K562 (cell line): Measurements from ENCODE around the gene JADE2. TPM values are rescaled to one million over a fixed set of nuclear protein-coding genes. Genes with fewer than 3 reads are reported as not detected.

Experiments used
- ARID1B ChIP-seq: fragments of 450-650 bp; IDR thresholded peaks from 2 replicates; pipeline ENCODE4 v1.6.1; 2016; ENCODE audit warnings: antibody characterized with exemption, mild to moderate bottlenecking, inconsistent platforms
- ATF7 ChIP-seq: fragments of 450-650 bp; IDR thresholded peaks from 2 replicates; pipeline ENCODE4 v1.7.1; 2014; ENCODE audit warnings: mild to moderate bottlenecking, moderate library complexity
- CBFA2T3 ChIP-seq: fragments of 450-650 bp; IDR thresholded peaks from 2 replicates; pipeline ENCODE4 v1.6.1; 2017
- HDAC2 ChIP-seq: fragments of 450-650 bp; IDR thresholded peaks from 2 replicates; pipeline ENCODE4 v1.6.1; 2016; ENCODE audit warnings: mild to moderate bottlenecking
- MBD2 ChIP-seq: sonication (generic); IDR thresholded peaks from 2 replicates; pipeline ENCODE4 v1.6.1; 2016; ENCODE audit warnings: low read depth, borderline replicate concordance
- NCOA1 ChIP-seq: fragments of 450-650 bp; IDR thresholded peaks from 2 replicates; pipeline ENCODE4 v1.6.1; 2016; ENCODE audit warnings: low read depth
- SIN3A ChIP-seq, 2 experiments: fragments of 150-350 bp in 1 of 2; IDR thresholded peaks; 2 replicates each; pipeline ENCODE4 v1.6.1; 2011 to 2016; ENCODE audit warnings: borderline replicate concordance in 2 of 2, low read depth in 2 of 2, low read length in 2 of 2, mild to moderate bottlenecking in 2 of 2, moderate library complexity in 2 of 2; ENCODE audit not compliant: control insufficient read depth in 1 of 2
- SMARCE1 ChIP-seq: fragments of 450-650 bp; IDR thresholded peaks from 2 replicates; pipeline ENCODE4 v1.7.1; 2016; ENCODE audit warnings: mild to moderate bottlenecking
- SMC3 ChIP-seq: conservative IDR thresholded peaks from 2 replicates; pipeline ENCODE4 v1.6.1; 2011; ENCODE audit warnings: low read depth, low read length, improper control_type of control experiment; ENCODE audit not compliant: insufficient read depth
- SRSF1 ChIP-seq: fragments of 200-400 bp; formaldehyde crosslinking; IDR thresholded peaks from 2 replicates; pipeline ENCODE4 v1.6.1; 2017; ENCODE audit warnings: mild to moderate bottlenecking, low read depth, low read length, moderate library complexity
- TAF7 ChIP-seq: fragments of 450-650 bp; IDR thresholded peaks from 2 replicates; pipeline ENCODE4 v1.6.1; 2016; ENCODE audit warnings: missing genetic modification characterization, missing compliant biosample characterization
- TEAD4 ChIP-seq, 2 experiments: sonication (generic) in 1 of 2; formaldehyde crosslinking in 1 of 2; IDR thresholded peaks; 2 replicates each; pipeline versions ENCODE4 v1.6.1 to v1.8.0; 2012 to 2022; ENCODE audit warnings: borderline replicate concordance in 1 of 2, inconsistent platforms in 1 of 2, low read length in 1 of 2, mild to moderate bottlenecking in 1 of 2, missing genetic modification reagents in 1 of 2
- VEZF1 ChIP-seq: fragments of 200-800 bp; sonication (Bioruptor generic); IDR thresholded peaks from 2 replicates; pipeline ENCODE4 v1.6.1; 2017; ENCODE audit warnings: missing genetic modification characterization, missing compliant biosample characterization
- ZBTB9 ChIP-seq: fragments of 450-650 bp; formaldehyde crosslinking; IDR thresholded peaks from 2 replicates; pipeline ENCODE4 v1.4.0; 2020; ENCODE audit warnings: mild to moderate bottlenecking, moderate library complexity
- ZC3H8 ChIP-seq: fragments of 450-650 bp; IDR thresholded peaks from 2 replicates; pipeline ENCODE4 v1.6.1; 2017
- ZNF140 ChIP-seq: fragments of 250-450 bp; sonication (Bioruptor Pico); IDR thresholded peaks from 2 replicates; pipeline ENCODE4 v1.8.0; 2021; ENCODE audit warnings: moderate library complexity, mild to moderate bottlenecking, inconsistent platforms
- ZNF165 ChIP-seq: fragments of 250-450 bp; sonication (Bioruptor Pico); IDR thresholded peaks from 2 replicates; pipeline ENCODE4 v1.4.0; 2020; ENCODE audit warnings: borderline replicate concordance
- ZNF778 ChIP-seq: fragments of 450-650 bp; formaldehyde crosslinking; IDR thresholded peaks from 2 replicates; pipeline ENCODE4 v1.4.0; 2020; ENCODE audit warnings: mild to moderate bottlenecking, moderate library complexity
- polyA plus RNA-seq, 8 experiments: library from polyadenylated mRNA; depleted of rRNA in 4 of 8; stranded (reverse) in 5 of 8; unstranded in 3 of 8; fragments of >200 nt; fragmentation: Nextera tagmentation in 2 of 8; fragmentation: Illumina TruSeq in 1 of 8; extraction: Ambion mirVana in 2 of 8; extraction: Trizol in 1 of 8; gene quantifications; 2 replicates each; pipeline versions ENCODE4 v1.2.1 to v1.2.3, GENCODE V29; 2011 to 2014; ENCODE audit warnings: inconsistent platforms in 1 of 8, missing spikeins in 1 of 8
- total RNA-seq, 7 experiments: library from RNA; depleted of rRNA in 6 of 7; stranded (reverse); fragments of >200 nt in 6 of 7; fragmentation: Illumina TruSeq in 2 of 7; extraction: Trizol in 2 of 7; gene quantifications; 2 replicates each; pipeline versions ENCODE4 v1.2.1 to v1.2.3, GENCODE V29; 2011 to 2021; ENCODE audit warnings: low replicate concordance in 1 of 7
- TF ChIP-seq, protein P1 (sequence below), 2 experiments: fragments of 450-650 bp in 1 of 2; sonication (generic) in 1 of 2; formaldehyde crosslinking in 1 of 2; IDR thresholded peaks in 1 of 2; conservative IDR thresholded peaks in 1 of 2; 2 replicates each; pipeline versions ENCODE4 v1.6.1 to v1.8.1; 2016 to 2023; ENCODE audit warnings: mild to moderate bottlenecking in 2 of 2, moderate library complexity in 2 of 2, inconsistent platforms in 1 of 2, missing genetic modification reagents in 1 of 2

Gene JADE2
- total and polyA plus RNA-seq, 9 of the 15 experiments (the other 6 are each of a cell fraction or from before 2014, with no cell fraction given) = 0.50 to 23.3 (median 9.1) TPM

DNA sequence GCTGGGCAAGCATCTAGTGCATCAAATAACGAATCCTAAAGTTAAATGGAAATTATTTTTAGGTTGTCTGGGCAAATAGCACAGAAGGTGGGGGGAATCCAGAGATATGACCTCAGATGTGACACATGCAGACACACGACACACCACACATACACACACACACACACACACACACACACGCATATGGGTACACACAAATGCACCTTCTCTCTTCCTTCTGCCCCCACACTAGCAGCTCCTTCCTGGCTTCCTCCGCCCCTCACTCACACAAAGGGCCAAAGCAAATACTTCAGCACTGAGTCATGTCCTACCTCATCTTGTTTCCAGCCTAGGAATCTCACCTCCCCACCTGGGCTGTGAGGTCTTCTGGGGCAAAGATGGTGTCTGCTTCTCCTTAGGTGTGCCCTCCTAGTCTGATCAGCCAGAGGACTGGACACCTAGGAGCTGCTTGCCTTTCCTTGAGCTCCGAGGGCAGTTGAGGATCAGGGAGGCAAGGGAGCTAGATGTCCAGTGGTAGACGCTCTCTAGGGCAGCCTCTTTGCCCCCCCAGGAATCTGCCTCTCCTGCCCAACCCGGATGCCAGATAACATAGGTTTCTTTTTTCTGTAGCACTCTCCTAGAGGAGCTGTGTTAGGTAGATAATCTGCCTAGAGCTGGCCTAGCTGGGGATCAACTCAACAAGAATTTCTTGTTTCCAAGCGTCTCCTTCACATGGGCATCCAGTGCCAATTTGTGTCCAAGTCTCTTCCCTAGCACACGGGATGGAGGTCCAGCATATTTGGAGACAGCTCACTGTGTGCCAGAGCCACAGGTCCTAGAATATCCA, 14.3 kb upstream of the JADE2 start (continued):
- TF ChIP-seq SMC3 (no peak), ZC3H8 (no peak), SMARCE1 (peak; percentile 59), ZNF140 (CRISPR knock-in tag) (no peak), ATF7 (peak; percentile 23; the same call in 1 of the 2 replicates), HDAC2 (no peak), SIN3A (IDR thresholded peaks at IDR 0.05; ENCODE audit: borderline replicate concordance in 2 of 2, control insufficient read depth in 1 of 2, low read depth in 2 of 2, low read length in 2 of 2) (no peak), CBFA2T3 (peak; percentile 27; the same call in 1 of the 2 replicates), ARID1B (peak; percentile 63), SRSF1 (no peak), TEAD4 (IDR thresholded peaks at IDR 0.05; ENCODE audit: low read length) (peak; percentile 43; the same call in 1 of the 2 replicates), TEAD4 (CRISPR knock-in tag; IDR thresholded peaks at IDR 0.05; ENCODE audit: borderline replicate concordance) (no peak), NCOA1 (peak; percentile 45; the same call in 1 of the 2 replicates), VEZF1 (CRISPR knock-in tag) (0 out of 2 replicates have a peak, but pooled peaks have one; percentile 12), ZNF778 (CRISPR knock-in tag) (no peak), ZNF165 (CRISPR knock-in tag) (no peak), MBD2 (no peak), ZBTB9 (CRISPR knock-in tag) (no peak), TAF7 (tag) (no peak)
- TF ChIP-seq, protein P1, sequence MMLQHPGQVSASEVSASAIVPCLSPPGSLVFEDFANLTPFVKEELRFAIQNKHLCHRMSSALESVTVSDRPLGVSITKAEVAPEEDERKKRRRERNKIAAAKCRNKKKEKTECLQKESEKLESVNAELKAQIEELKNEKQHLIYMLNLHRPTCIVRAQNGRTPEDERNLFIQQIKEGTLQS (IDR thresholded peaks at IDR 0.05) = peak; percentile 67
- TF ChIP-seq, protein P1 (CRISPR knock-in tag; conservative IDR thresholded peaks at IDR 0.05) = no peak
